ENCODE results near the gene SMIM36.

- TF ChIP-seq CTCF (IDR thresholded peaks at IDR 0.05; ENCODE audit: low read length) (no peak), EZH2 (optimal IDR thresholded peaks at IDR 0.05; ENCODE audit: low read depth, low read length) (no peak), EZH2phosphoT487 (IDR thresholded peaks at IDR 0.05; ENCODE audit: low read length) (no peak)
Observed at GRCh38 chr17:55482591-55483389, 28.5 kb downstream of the SMIM36 start.
